K562 (cell line): Measurements from ENCODE around the gene BMF. TPM values are rescaled to one million over a fixed set of nuclear protein-coding genes. Genes with fewer than 3 reads are reported as not detected.

Experiments
- ASH1L ChIP-seq: fragments of 450-650 bp; IDR thresholded peaks from 2 replicates; pipeline ENCODE4 v1.6.1; 2018; ENCODE audit warnings: borderline replicate concordance, mild to moderate bottlenecking, low read depth; ENCODE audit not compliant: partially characterized antibody
- CCNT2 ChIP-seq: IDR thresholded peaks from 2 replicates; pipeline ENCODE4 v1.6.1; 2011; ENCODE audit warnings: borderline replicate concordance, low read depth, mild to moderate bottlenecking, moderate library complexity, mixed read lengths, low read length; ENCODE audit not compliant: insufficient read length; ENCODE audit errors: extremely low read depth
- EWSR1 ChIP-seq: fragments of 450-650 bp; IDR thresholded peaks from 2 replicates; pipeline ENCODE4 v1.6.1; 2018; ENCODE audit warnings: borderline replicate concordance, mild to moderate bottlenecking, low read depth, moderate library complexity; ENCODE audit not compliant: partially characterized antibody
- FOXA3 ChIP-seq, 2 experiments: fragments of 450-650 bp in 1 of 2; sonication (generic) in 1 of 2; formaldehyde crosslinking; IDR thresholded peaks in 1 of 2; conservative IDR thresholded peaks in 1 of 2; 2 replicates each; pipeline versions ENCODE4 v1.4.0 to v1.8.0; 2020 to 2022; ENCODE audit warnings: mild to moderate bottlenecking in 2 of 2, missing genetic modification reagents in 1 of 2
- ID3 ChIP-seq, 2 experiments: fragments of 250-450 bp in 1 of 2; fragments of 450-650 bp in 1 of 2; sonication (Bioruptor Pico) in 1 of 2; IDR thresholded peaks; 2 replicates each; pipeline versions ENCODE4 v1.6.1 to v1.8.0; 2016 to 2021; ENCODE audit warnings: mild to moderate bottlenecking in 2 of 2, moderate library complexity in 2 of 2, missing compliant biosample characterization in 1 of 2, missing genetic modification characterization in 1 of 2
- IFI16 ChIP-seq: fragments of 250-450 bp; sonication (Bioruptor Pico); IDR thresholded peaks from 2 replicates; pipeline ENCODE4 v2.1.2; 2022; ENCODE audit warnings: mild to moderate bottlenecking, inconsistent platforms
- KLF1 ChIP-seq: fragments of 450-650 bp; IDR thresholded peaks from 2 replicates; pipeline ENCODE4 v1.6.1; 2016; ENCODE audit warnings: missing genetic modification characterization, missing compliant biosample characterization
- MLX ChIP-seq, 2 experiments: fragments of 450-650 bp in 1 of 2; sonication (generic) in 1 of 2; formaldehyde crosslinking; conservative IDR thresholded peaks; 2 replicates each; pipeline versions ENCODE4 v1.4.0 to v1.8.1; 2020 to 2022; ENCODE audit warnings: mild to moderate bottlenecking in 1 of 2, missing genetic modification reagents in 1 of 2
- NR0B1 ChIP-seq: fragments of 450-650 bp; IDR thresholded peaks from one replicate; pipeline ENCODE4 v1.6.1; 2018; ENCODE audit warnings: mild to moderate bottlenecking, moderate library complexity; ENCODE audit not compliant: partially characterized antibody
- RBM25 ChIP-seq: fragments of 200-400 bp; formaldehyde crosslinking; IDR thresholded peaks from 2 replicates; pipeline ENCODE4 v1.6.1; 2018; ENCODE audit warnings: low read length, low read depth, moderate library complexity; ENCODE audit not compliant: severe bottlenecking
- SIX5 ChIP-seq, 2 experiments: IDR thresholded peaks; 2 replicates each; pipeline ENCODE4 v1.6.1; 2011; ENCODE audit warnings: low read length in 2 of 2, borderline replicate concordance in 1 of 2, low read depth in 1 of 2, mild to moderate bottlenecking in 1 of 2, moderate library complexity in 1 of 2; ENCODE audit not compliant: insufficient read depth in 1 of 2
- TRIM28 ChIP-seq: fragments of 450-650 bp; IDR thresholded peaks from 2 replicates; pipeline ENCODE4 v1.6.1; 2017
- ZNF239 ChIP-seq: fragments of 250-450 bp; sonication (Bioruptor Pico); IDR thresholded peaks from 2 replicates; pipeline ENCODE4 v1.4.0; 2020; ENCODE audit warnings: mild to moderate bottlenecking
- ZNF311 ChIP-seq: fragments of 250-450 bp; sonication (Bioruptor Pico); IDR thresholded peaks from 2 replicates; pipeline ENCODE4 v1.4.0; 2020; ENCODE audit warnings: mild to moderate bottlenecking, moderate library complexity
- ZNF592 ChIP-seq: fragments of 450-650 bp; IDR thresholded peaks from 2 replicates; pipeline ENCODE4 v1.6.1; 2017; ENCODE audit warnings: antibody characterized with exemption, mild to moderate bottlenecking
- polyA plus RNA-seq, 8 experiments: library from polyadenylated mRNA; depleted of rRNA in 4 of 8; stranded (reverse) in 5 of 8; unstranded in 3 of 8; fragments of >200 nt; fragmentation: Nextera tagmentation in 2 of 8; fragmentation: Illumina TruSeq in 1 of 8; extraction: Ambion mirVana in 2 of 8; extraction: Trizol in 1 of 8; gene quantifications; 2 replicates each; pipeline versions ENCODE4 v1.2.1 to v1.2.3, GENCODE V29; 2011 to 2014; ENCODE audit warnings: inconsistent platforms in 1 of 8, missing spikeins in 1 of 8
- total RNA-seq, 7 experiments: library from RNA; depleted of rRNA in 6 of 7; stranded (reverse); fragments of >200 nt in 6 of 7; fragmentation: Illumina TruSeq in 2 of 7; extraction: Trizol in 2 of 7; gene quantifications; 2 replicates each; pipeline versions ENCODE4 v1.2.1 to v1.2.3, GENCODE V29; 2011 to 2021; ENCODE audit warnings: low replicate concordance in 1 of 7

BMF gene
- total and polyA plus RNA-seq, 9 of the 15 experiments (the other 6 are each of a cell fraction or from before 2014, with no cell fraction given) = 0.25 to 0.91 (median 0.59) TPM; not detected in 2

- TF ChIP-seq ZNF592 = peak; percentile 80
- no peak for TF ChIP-seq CCNT2
- TF ChIP-seq ZNF311 (CRISPR knock-in tag) = no peak
- TF ChIP-seq KLF1 (tag) = no peak
- no peak for TF ChIP-seq TRIM28
- no peak for TF ChIP-seq ZNF239 (CRISPR knock-in tag)
- no peak for TF ChIP-seq NR0B1
- TF ChIP-seq RBM25 = no peak
- TF ChIP-seq SIX5 (IDR thresholded peaks at IDR 0.05; ENCODE audit: borderline replicate concordance in 1 of 2, insufficient read depth in 1 of 2, low read depth in 1 of 2, low read length in 2 of 2) = no peak
- TF ChIP-seq IFI16 (CRISPR knock-in tag) = no peak
- TF ChIP-seq MLX (CRISPR knock-in tag; conservative IDR thresholded peaks at IDR 0.05) = no peak
- TF ChIP-seq ASH1L = no peak
- no peak for TF ChIP-seq ID3 (CRISPR knock-in tag; IDR thresholded peaks at IDR 0.05)
- TF ChIP-seq ID3 (tag; IDR thresholded peaks at IDR 0.05) = peak; percentile 51; the same call in 1 of the 2 replicates
- TF ChIP-seq EWSR1 = no peak
- no peak for TF ChIP-seq FOXA3 (CRISPR knock-in tag; conservative IDR thresholded peaks at IDR 0.05 in 1 of 2, IDR thresholded peaks at IDR 0.05 in 1 of 2)
These were observed 3.7 kb downstream of the BMF start (continued) for GRCh38 chr15:40104865-40105516.
